Measurements from ENCODE around the gene C1QTNF9. TPM values are rescaled to one million over a fixed set of nuclear protein-coding genes. Genes with fewer than 3 reads are reported as not detected.

Gene C1QTNF9
- total RNA-seq, 1 experiment from 2014 or later = not detected

DNA sequence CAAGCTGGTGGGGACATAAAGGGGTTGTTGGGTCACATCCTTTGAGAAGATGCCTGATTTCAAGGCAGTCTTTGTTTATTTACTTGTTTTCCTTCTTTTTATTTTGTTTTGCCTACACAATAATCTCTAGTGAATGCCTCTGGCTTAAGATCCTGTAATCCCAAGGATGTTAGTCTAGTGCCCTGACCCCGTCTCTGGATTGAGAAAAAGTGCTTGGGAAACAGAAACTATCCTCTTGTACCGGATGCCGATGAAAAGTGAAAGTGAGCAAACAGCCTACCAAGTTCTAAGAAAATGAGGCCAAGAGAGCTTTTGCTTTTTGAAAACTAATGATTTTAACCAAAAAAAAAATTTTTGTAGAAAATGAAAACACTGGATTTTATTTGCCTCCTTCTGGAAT, 42.1 kb upstream of the C1QTNF9 start:
- Histone ChIP-seq H3K79me2 (ENCODE audit: insufficient read depth, low read length) (peaks cover 8% of the 10 kb centered on the region; the same call in 1 of the 2 replicates), H2AFZ (ENCODE audit: low read depth, low read length, poor library complexity, severe bottlenecking) (no peak overlapping the region), H3K27ac (ENCODE audit: low read depth, low read length) (no peak overlapping the region), H3K4me1 (ENCODE audit: control insufficient read depth in 1 of 2, insufficient read depth in 2 of 2, low read length in 2 of 2) (no peaks in the 10 kb centered on the region), H3K9me2 (ENCODE audit: insufficient read depth) (no peaks in the 10 kb centered on the region), H3K27me3 (ENCODE audit: insufficient read depth, low read length) (no peaks in the 10 kb centered on the region), H3K9me3 (ENCODE audit: control insufficient read depth in 1 of 2, insufficient read depth in 1 of 2, low read depth in 1 of 2, low read length in 2 of 2) (no peaks in the 10 kb centered on the region), H3K4me3 (replicated peaks in 1 of 2; ENCODE audit: low read depth in 1 of 2, low read length in 2 of 2) (no peak overlapping the region), H3K36me3 (ENCODE audit: control insufficient read depth in 1 of 2, insufficient read depth in 2 of 2, low read length in 2 of 2) (no peaks in the 10 kb centered on the region), H3K4me2 (ENCODE audit: low read length) (no peak overlapping the region), H3K9ac (ENCODE audit: low read length) (no peak overlapping the region), H4K20me1 (ENCODE audit: insufficient read depth) (no peaks in the 10 kb centered on the region)
- intact Hi-C loops (cut with micrococcal nuclease) = no loop called here
- POLR2A ChIA-PET = no interaction called here
- DNase-seq (ENCODE audit: low read depth, low spot score) (no peak), ATAC-seq (no peak)
- CTCF ChIA-PET = no interaction called here
- RAD21 ChIA-PET (ENCODE audit: low non-redundant PET in 1 of 2, low total read pairs in 2 of 2, uncharacterized antibody in 2 of 2, unreplicated experiment in 2 of 2) = no interaction called here
- TF ChIP-seq TCF7L2 (IDR thresholded peaks at IDR 0.05; ENCODE audit: borderline replicate concordance, extremely low read depth, insufficient read depth, insufficient read length) = no peak
- TF ChIP-seq, protein P1, sequence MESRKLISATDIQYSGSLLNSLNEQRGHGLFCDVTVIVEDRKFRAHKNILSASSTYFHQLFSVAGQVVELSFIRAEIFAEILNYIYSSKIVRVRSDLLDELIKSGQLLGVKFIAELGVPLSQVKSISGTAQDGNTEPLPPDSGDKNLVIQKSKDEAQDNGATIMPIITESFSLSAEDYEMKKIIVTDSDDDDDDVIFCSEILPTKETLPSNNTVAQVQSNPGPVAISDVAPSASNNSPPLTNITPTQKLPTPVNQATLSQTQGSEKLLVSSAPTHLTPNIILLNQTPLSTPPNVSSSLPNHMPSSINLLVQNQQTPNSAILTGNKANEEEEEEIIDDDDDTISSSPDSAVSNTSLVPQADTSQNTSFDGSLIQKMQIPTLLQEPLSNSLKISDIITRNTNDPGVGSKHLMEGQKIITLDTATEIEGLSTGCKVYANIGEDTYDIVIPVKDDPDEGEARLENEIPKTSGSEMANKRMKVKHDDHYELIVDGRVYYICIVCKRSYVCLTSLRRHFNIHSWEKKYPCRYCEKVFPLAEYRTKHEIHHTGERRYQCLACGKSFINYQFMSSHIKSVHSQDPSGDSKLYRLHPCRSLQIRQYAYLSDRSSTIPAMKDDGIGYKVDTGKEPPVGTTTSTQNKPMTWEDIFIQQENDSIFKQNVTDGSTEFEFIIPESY (IDR thresholded peaks at IDR 0.05; ENCODE audit: extremely low read depth, insufficient replicate concordance, low read length) = no peak
- no peak for TF ChIP-seq SIN3A (IDR thresholded peaks at IDR 0.05; ENCODE audit: low read depth)
- no peak for TF ChIP-seq JUND (IDR thresholded peaks at IDR 0.05)
- TF ChIP-seq CBX3 (IDR thresholded peaks at IDR 0.05; ENCODE audit: low read depth) = no peak
- TF ChIP-seq EZH2 (IDR thresholded peaks at IDR 0.05) = no peak
- TF ChIP-seq, protein P2, sequence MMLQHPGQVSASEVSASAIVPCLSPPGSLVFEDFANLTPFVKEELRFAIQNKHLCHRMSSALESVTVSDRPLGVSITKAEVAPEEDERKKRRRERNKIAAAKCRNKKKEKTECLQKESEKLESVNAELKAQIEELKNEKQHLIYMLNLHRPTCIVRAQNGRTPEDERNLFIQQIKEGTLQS (IDR thresholded peaks at IDR 0.05) = no peak
- BruUV-seq (replicated peaks) = no TSS peak

DNA sequence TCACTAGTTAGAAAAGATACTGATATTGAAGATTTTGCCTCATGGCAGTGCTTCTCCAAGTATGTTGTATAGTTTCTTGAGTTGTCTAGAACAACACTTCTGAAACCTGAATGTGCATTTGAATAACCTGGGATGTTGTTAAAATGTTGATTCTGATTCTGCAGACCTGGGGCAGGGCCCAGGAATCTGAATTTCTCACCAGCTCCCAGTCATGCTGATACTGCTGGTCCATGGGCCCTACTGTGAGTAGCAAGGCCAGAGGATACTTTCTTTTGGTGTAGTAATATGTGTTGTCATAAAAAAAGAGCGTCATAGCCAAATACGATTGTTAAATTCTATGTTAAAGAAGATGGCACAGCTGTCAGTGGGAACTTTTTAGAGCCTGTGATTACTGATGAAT, 41.6 kb upstream of the C1QTNF9 start:
- no TSS peak for BruUV-seq (replicated peaks)
- TF ChIP-seq CBX3 (IDR thresholded peaks at IDR 0.05; ENCODE audit: low read depth) = no peak
- TF ChIP-seq FOSL1 (IDR thresholded peaks at IDR 0.05; ENCODE audit: low read depth) = no peak
- TF ChIP-seq RAD21 (IDR thresholded peaks at IDR 0.05; ENCODE audit: low read depth) = no peak
- no peak for TF ChIP-seq EZH2 (IDR thresholded peaks at IDR 0.05)
- TF ChIP-seq, protein P2 (IDR thresholded peaks at IDR 0.05) = no peak
- TF ChIP-seq, protein P1 (IDR thresholded peaks at IDR 0.05; ENCODE audit: extremely low read depth, insufficient replicate concordance, low read length) = no peak
- no peak for TF ChIP-seq TCF7L2 (IDR thresholded peaks at IDR 0.05; ENCODE audit: borderline replicate concordance, extremely low read depth, insufficient read depth, insufficient read length)
- no peak for TF ChIP-seq POLR2A (IDR thresholded peaks at IDR 0.05; ENCODE audit: borderline replicate concordance, extremely low read depth, insufficient read depth, insufficient read length)
- TF ChIP-seq ZNF274 (IDR thresholded peaks at IDR 0.05; ENCODE audit: low read depth, low read length) = no peak

More for the DNA sequence above, 41.6 kb upstream of the C1QTNF9 start:
- Histone ChIP-seq H3K4me2 (ENCODE audit: low read length) (no peak overlapping the region), H3K9me3 (ENCODE audit: control insufficient read depth in 1 of 2, insufficient read depth in 1 of 2, low read depth in 1 of 2, low read length in 2 of 2) (no peaks in the 10 kb centered on the region), H3K4me3 (replicated peaks in 1 of 2; ENCODE audit: low read depth in 1 of 2, low read length in 2 of 2) (no peak overlapping the region), H3K9ac (ENCODE audit: low read length) (no peak overlapping the region), H3K27me3 (ENCODE audit: insufficient read depth, low read length) (no peaks in the 10 kb centered on the region), H3K27ac (ENCODE audit: low read depth, low read length) (no peak overlapping the region), H3K4me1 (ENCODE audit: control insufficient read depth in 1 of 2, insufficient read depth in 2 of 2, low read length in 2 of 2) (no peaks in the 10 kb centered on the region), H3K36me3 (ENCODE audit: control insufficient read depth in 1 of 2, insufficient read depth in 2 of 2, low read length in 2 of 2) (no peaks in the 10 kb centered on the region), H2AFZ (ENCODE audit: low read depth, low read length, poor library complexity, severe bottlenecking) (no peak overlapping the region), H4K20me1 (ENCODE audit: insufficient read depth) (no peaks in the 10 kb centered on the region), H3K79me2 (ENCODE audit: insufficient read depth, low read length) (0 out of 2 replicates have a peak, but pooled peaks cover 5% of the 10 kb centered on the region), H3K9me2 (ENCODE audit: insufficient read depth) (no peaks in the 10 kb centered on the region)
- ATAC-seq = no peak
- DNase-seq (ENCODE audit: low read depth, low spot score) = no peak
- intact Hi-C loops (cut with micrococcal nuclease) = no loop called here
- ChIA-PET POLR2A (no interaction called here), RAD21 (ENCODE audit: low non-redundant PET in 1 of 2, low total read pairs in 2 of 2, uncharacterized antibody in 2 of 2, unreplicated experiment in 2 of 2) (no interaction called here), CTCF (no interaction called here)

Data from HCT116 (cell line).